HepG2 (cell line): ENCODE results near the gene CAMTA1. TPM values are rescaled to one million over a fixed set of nuclear protein-coding genes. Genes with fewer than 3 reads are reported as not detected.

ENCODE experiments used
- ATAC-seq: fragments of 200-7000 bp; cut with Tn5 transposase; 3 replicates; pipeline ENCODE4 v1.9.1; 2020; ENCODE audit warnings: mild to moderate bottlenecking, moderate library complexity
- BruUV-seq: library from RNA; stranded (reverse); fragments of 400-500 nt; replicated peaks from 2 replicates; lab custom pipeline; 2021; lab: Mats Ljungman, UMichigan
- CTCF ChIA-PET: fragments of 300-600 bp; formaldehyde crosslinking; extraction: SDS; loops from one replicate; lab custom pipeline; 2021; ENCODE audit warnings: low total read pairs, inconsistent platforms, low intra/inter-chr PET ratio; lab: Yijun Ruan, JAX
- POLR2A ChIA-PET: fragments of 350-600 bp; sonication (Branson Sonifier 250); formaldehyde crosslinking; loops from one replicate; lab custom pipeline; 2020; ENCODE audit warnings: antibody characterized with exemption, inconsistent platforms; lab: Yijun Ruan, JAX
- DNase-seq: peaks from one replicate; pipeline ENCODE4 v3.0.0-alpha.2; 2015; ENCODE audit warnings: low spot score
- FAIRE-seq: peaks from 3 replicates; lab custom pipeline; 2011; peaks lifted over from hg19 to GRCh38; lab: Jason Lieb, UNC
- H2AFZ ChIP-seq: one replicate; pipeline ENCODE4 v1.6.1; 2011; ENCODE audit warnings: low read length, inconsistent platforms
- H3K27ac ChIP-seq: fragments of 300-600 bp; 3 replicates; pipeline ENCODE4 v1.8.0; 2011; ENCODE audit warnings: mixed run types, mild to moderate bottlenecking, mixed read lengths, low read length, inconsistent platforms; ENCODE audit not compliant: insufficient read depth; ENCODE audit errors: extremely low read length
- H3K27me3 ChIP-seq, 2 experiments: fragments of 200-600 bp in 1 of 2; 2 replicates in 1 of 2; 3 replicates in 1 of 2; pipeline versions ENCODE4 v1.6.0 to v1.8.0; 2011; ENCODE audit warnings: low read length in 2 of 2, mild to moderate bottlenecking in 2 of 2, moderate library complexity in 2 of 2, inconsistent platforms in 1 of 2; ENCODE audit not compliant: insufficient read depth in 2 of 2, control insufficient read depth in 1 of 2
- H3K36me3 ChIP-seq, 2 experiments: fragments of 200-600 bp in 1 of 2; replicated peaks in 1 of 2; 2 replicates in 1 of 2; 3 replicates in 1 of 2; pipeline versions ENCODE4 v1.5.1 to v1.8.0; 2011; ENCODE audit warnings: low read length in 2 of 2, inconsistent platforms in 1 of 2; ENCODE audit not compliant: insufficient read depth in 2 of 2, control insufficient read depth in 1 of 2
- H3K4me1 ChIP-seq: 2 replicates; pipeline ENCODE4 v1.5.1; 2012; ENCODE audit warnings: low read length, inconsistent platforms; ENCODE audit not compliant: insufficient read depth
- H3K4me2 ChIP-seq: 2 replicates; pipeline ENCODE4 v1.6.0; 2011; ENCODE audit warnings: low read depth, low read length, inconsistent platforms
- H3K4me3 ChIP-seq, 3 experiments: fragments of 200-600 bp in 1 of 3; sonication (generic), shearing (Covaris generic) in 1 of 3; replicated peaks in 1 of 3; 2 replicates each; pipeline ENCODE4 v1.5.1; 2011 to 2016; ENCODE audit warnings: low read length in 3 of 3, inconsistent platforms in 2 of 3, low read depth in 2 of 3, mild to moderate bottlenecking in 2 of 3, control low read depth in 1 of 3, mixed read lengths in 1 of 3; ENCODE audit not compliant: insufficient read depth in 1 of 3
- H3K79me2 ChIP-seq: one replicate; pipeline ENCODE4 v1.6.1; 2011; ENCODE audit warnings: low read length, inconsistent platforms; ENCODE audit not compliant: insufficient read depth
- H3K9ac ChIP-seq: 2 replicates; pipeline ENCODE4 v1.6.0; 2011; ENCODE audit warnings: mild to moderate bottlenecking, low read depth, low read length, inconsistent platforms; ENCODE audit not compliant: insufficient read depth
- H3K9me3 ChIP-seq: 2 replicates; pipeline ENCODE4 v1.5.1; 2012; ENCODE audit warnings: mild to moderate bottlenecking, low read length
- H4K20me1 ChIP-seq: 2 replicates; pipeline ENCODE4 v1.6.0; 2011; ENCODE audit warnings: inconsistent platforms, mild to moderate bottlenecking, low read length, moderate library complexity; ENCODE audit not compliant: insufficient read depth
- HNRNPK ChIP-seq: fragments of 200-400 bp; formaldehyde crosslinking; IDR thresholded peaks from 2 replicates; pipeline ENCODE4 v1.6.1; 2018; ENCODE audit warnings: low read length, low read depth, moderate library complexity, mild to moderate bottlenecking; ENCODE audit not compliant: poor library complexity, severe bottlenecking
- NONO ChIP-seq, 2 experiments: fragments of 450-650 bp in 1 of 2; sonication (generic) in 1 of 2; formaldehyde crosslinking in 1 of 2; IDR thresholded peaks in 1 of 2; conservative IDR thresholded peaks in 1 of 2; 2 replicates each; pipeline versions ENCODE4 v1.6.1 to v1.8.0; 2017 to 2022; ENCODE audit warnings: mild to moderate bottlenecking in 1 of 2, missing genetic modification reagents in 1 of 2, moderate library complexity in 1 of 2
- POLR2A ChIP-seq, 2 experiments: IDR thresholded peaks; 2 replicates each; pipeline ENCODE4 v1.6.1; 2011; ENCODE audit warnings: low read depth in 2 of 2, low read length in 2 of 2, mild to moderate bottlenecking in 1 of 2, moderate library complexity in 1 of 2; ENCODE audit not compliant: insufficient read depth in 1 of 2
- PRMT3 ChIP-seq: sonication (generic); formaldehyde crosslinking; IDR thresholded peaks from 2 replicates; pipeline ENCODE4 v1.8.1; 2022; ENCODE audit warnings: low read depth, mild to moderate bottlenecking, moderate library complexity, missing genetic modification reagents, borderline replicate concordance
- RXRA ChIP-seq: sonication (generic); formaldehyde crosslinking; IDR thresholded peaks from 2 replicates; pipeline ENCODE4 v1.5.1; 2020; ENCODE audit warnings: missing genetic modification reagents
- SMAD1 ChIP-seq: sonication (generic); formaldehyde crosslinking; IDR thresholded peaks from 2 replicates; pipeline ENCODE4 v1.4.0; 2020; ENCODE audit warnings: missing genetic modification reagents, low read depth, mild to moderate bottlenecking, borderline replicate concordance
- THAP11 ChIP-seq: IDR thresholded peaks from 2 replicates; pipeline ENCODE4 v1.6.1; 2016; ENCODE audit warnings: missing biosample characterization, missing genetic modification reagents
- ZNF335 ChIP-seq: sonication (generic); formaldehyde crosslinking; IDR thresholded peaks from 2 replicates; pipeline ENCODE4 v1.4.0; 2020; ENCODE audit warnings: missing genetic modification reagents
- WGBS: methylation state at CpG from one replicate; pipeline ENCODE4 v1.1.6; 2017; ENCODE audit warnings: low lambda C conversion rate; 5-methylcytosine and 5-hydroxymethylcytosine counted together
- in situ Hi-C: cut with HindIII; loops from 2 replicates; pipeline ENCODE4 v1.10.0; 2017; ENCODE audit warnings: low pct_unique_long_range_greater_than_20kb; ENCODE audit not compliant: extremely low pct_ligation_motif_present
- intact Hi-C: fragments of 100-400 bp; cut with micrococcal nuclease; formaldehyde crosslinking; loops from one replicate; pipeline ENCODE4 v1.10.0; 2022; ENCODE audit not compliant: unreplicated experiment
- polyA plus RNA-seq, 8 experiments: library from polyadenylated mRNA; depleted of rRNA in 3 of 8; stranded (reverse) in 7 of 8; unstranded in 1 of 8; fragments of >200 nt; fragmentation: Illumina TruSeq in 4 of 8; extraction: Trizol in 4 of 8; gene quantifications; 2 replicates each; pipeline versions ENCODE4 v1.2.1 to v1.2.3, GENCODE V29; 2011 to 2016; ENCODE audit warnings: low read depth in 4 of 8, missing spikeins in 1 of 8, mixed read lengths in 1 of 8; ENCODE audit not compliant: insufficient read depth in 1 of 8
- total RNA-seq, 5 experiments: library from RNA; depleted of rRNA; stranded (reverse); fragments of >200 nt; fragmentation: Illumina TruSeq; extraction: Trizol; gene quantifications; 2 replicates each; pipeline ENCODE4 v1.2.3, GENCODE V29; 2016; ENCODE audit warnings: low read depth in 1 of 5
- TF ChIP-seq, protein P1 (sequence below): sonication (generic); formaldehyde crosslinking; IDR thresholded peaks from 2 replicates; pipeline ENCODE4 v1.8.0; 2022; ENCODE audit warnings: missing genetic modification reagents, low read depth, mild to moderate bottlenecking, borderline replicate concordance
- TF ChIP-seq, protein P2 (sequence below): fragments of 450-650 bp; IDR thresholded peaks from 2 replicates; pipeline ENCODE4 v1.6.1; 2017; ENCODE audit warnings: mild to moderate bottlenecking
- TF ChIP-seq, protein P3 (sequence below): sonication (generic); formaldehyde crosslinking; IDR thresholded peaks from 2 replicates; pipeline ENCODE4 v1.4.0; 2020; ENCODE audit warnings: missing genetic modification reagents

The CAMTA1 gene
- total and polyA plus RNA-seq, 2 of the 13 experiments (the other 11 are each of a cell fraction or from before 2014, with no cell fraction given) = 25.0 to 36.4 TPM

DNA sequence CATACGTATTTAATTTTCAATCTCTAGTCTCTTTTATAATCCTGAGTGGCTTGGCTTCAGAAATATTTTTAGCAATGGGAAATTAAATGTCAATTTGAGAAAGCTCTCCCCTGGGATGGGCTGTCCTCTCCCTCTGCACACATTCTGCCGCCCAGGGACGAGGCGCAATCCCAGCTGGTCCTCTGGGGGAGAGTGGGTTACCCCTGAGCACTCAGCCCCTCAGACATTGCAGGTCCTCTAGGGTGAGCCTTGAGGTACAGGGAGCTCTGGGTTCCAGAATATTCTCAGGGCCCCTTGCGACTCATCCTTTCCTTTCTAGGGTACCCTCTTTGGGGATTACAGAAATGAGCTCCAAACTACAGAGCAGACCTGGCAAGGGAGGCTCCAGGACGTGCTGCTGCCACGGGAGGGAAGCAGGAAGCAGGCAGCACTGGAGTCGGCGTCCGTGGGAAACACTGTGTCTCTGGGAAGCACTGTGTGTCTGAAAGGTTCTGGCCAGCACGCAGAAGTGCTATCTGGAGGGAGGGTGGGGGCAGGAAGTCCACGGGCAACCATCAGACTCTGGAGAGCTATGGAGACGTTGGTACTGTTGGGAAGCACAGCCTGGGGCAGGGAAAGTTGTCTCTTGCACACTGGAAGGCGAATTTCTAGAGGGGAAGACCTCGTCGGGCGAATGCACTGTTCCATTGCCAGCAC lies 642.5 kb downstream of the CAMTA1 start:
- intact Hi-C loops (no loop called here), in situ Hi-C loops (no loop called here)
- Histone ChIP-seq H3K79me2 (no peaks in the 10 kb centered on the region), H3K27ac (no peak overlapping the region), H2AFZ (no peak overlapping the region), H3K4me2 (no peak overlapping the region), H4K20me1 (no peaks in the 10 kb centered on the region), H3K9ac (no peak overlapping the region), H3K36me3 (no peaks in the 10 kb centered on the region), H3K4me3 (no peak overlapping the region), H3K9me3 (no peaks in the 10 kb centered on the region), H3K27me3 (peaks cover 1 to 16% of the 10 kb centered on the region in 2 experiments; a peak in 3 of 5 replicates), H3K4me1 (no peaks in the 10 kb centered on the region)
- WGBS = 18% methylated on average over 17 of the region's 17 CpGs
- no TSS peak for BruUV-seq
- TF ChIP-seq, protein P1, sequence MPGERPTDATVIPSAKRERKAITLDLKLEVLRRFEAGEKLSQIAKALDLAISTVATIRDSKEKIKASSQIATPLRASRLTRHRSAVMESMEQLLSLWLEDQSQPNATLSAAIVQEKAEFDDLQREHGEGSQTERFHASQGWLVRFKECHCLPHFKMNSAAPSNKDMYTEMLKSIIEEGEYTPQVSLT (CRISPR knock-in tag) = no peak
- TF ChIP-seq SMAD1 (CRISPR knock-in tag) (no peak), ZNF335 (CRISPR knock-in tag) (no peak), PRMT3 (CRISPR knock-in tag) (no peak), RXRA (CRISPR knock-in tag) (no peak), THAP11 (CRISPR knock-in tag) (no peak), POLR2A (IDR thresholded peaks at IDR 0.05; ENCODE audit: insufficient read depth in 1 of 2, low read depth in 2 of 2, low read length in 2 of 2) (no peak), HNRNPK (no peak), NONO (IDR thresholded peaks at IDR 0.05) (no peak), NONO (CRISPR knock-in tag; conservative IDR thresholded peaks at IDR 0.05) (no peak)
- TF ChIP-seq, protein P2, sequence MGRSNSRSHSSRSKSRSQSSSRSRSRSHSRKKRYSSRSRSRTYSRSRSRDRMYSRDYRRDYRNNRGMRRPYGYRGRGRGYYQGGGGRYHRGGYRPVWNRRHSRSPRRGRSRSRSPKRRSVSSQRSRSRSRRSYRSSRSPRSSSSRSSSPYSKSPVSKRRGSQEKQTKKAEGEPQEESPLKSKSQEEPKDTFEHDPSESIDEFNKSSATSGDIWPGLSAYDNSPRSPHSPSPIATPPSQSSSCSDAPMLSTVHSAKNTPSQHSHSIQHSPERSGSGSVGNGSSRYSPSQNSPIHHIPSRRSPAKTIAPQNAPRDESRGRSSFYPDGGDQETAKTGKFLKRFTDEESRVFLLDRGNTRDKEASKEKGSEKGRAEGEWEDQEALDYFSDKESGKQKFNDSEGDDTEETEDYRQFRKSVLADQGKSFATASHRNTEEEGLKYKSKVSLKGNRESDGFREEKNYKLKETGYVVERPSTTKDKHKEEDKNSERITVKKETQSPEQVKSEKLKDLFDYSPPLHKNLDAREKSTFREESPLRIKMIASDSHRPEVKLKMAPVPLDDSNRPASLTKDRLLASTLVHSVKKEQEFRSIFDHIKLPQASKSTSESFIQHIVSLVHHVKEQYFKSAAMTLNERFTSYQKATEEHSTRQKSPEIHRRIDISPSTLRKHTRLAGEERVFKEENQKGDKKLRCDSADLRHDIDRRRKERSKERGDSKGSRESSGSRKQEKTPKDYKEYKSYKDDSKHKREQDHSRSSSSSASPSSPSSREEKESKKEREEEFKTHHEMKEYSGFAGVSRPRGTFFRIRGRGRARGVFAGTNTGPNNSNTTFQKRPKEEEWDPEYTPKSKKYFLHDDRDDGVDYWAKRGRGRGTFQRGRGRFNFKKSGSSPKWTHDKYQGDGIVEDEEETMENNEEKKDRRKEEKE = no peak
- TF ChIP-seq, protein P3, sequence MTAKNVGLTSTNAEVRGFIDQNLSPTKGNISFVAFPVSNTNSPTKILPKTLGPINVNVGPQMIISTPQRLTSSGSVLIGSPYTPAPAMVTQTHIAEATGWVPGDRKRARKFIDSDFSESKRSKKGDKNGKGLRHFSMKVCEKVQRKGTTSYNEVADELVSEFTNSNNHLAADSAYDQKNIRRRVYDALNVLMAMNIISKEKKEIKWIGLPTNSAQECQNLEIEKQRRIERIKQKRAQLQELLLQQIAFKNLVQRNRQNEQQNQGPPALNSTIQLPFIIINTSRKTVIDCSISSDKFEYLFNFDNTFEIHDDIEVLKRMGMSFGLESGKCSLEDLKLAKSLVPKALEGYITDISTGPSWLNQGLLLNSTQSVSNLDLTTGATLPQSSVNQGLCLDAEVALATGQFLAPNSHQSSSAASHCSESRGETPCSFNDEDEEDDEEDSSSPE (CRISPR knock-in tag) = no peak
- CTCF ChIA-PET = no interaction called here
- POLR2A ChIA-PET = no interaction called here
- no peak for FAIRE-seq
- no peak for ATAC-seq
- DNase-seq = no peak
